ENCODE data around the gene KCNMB4.

GRCh38 chr12:70467476-70467875 lies 101.4 kb downstream of the KCNMB4 start:
- TF ChIP-seq CTCF (IDR thresholded peaks at IDR 0.05) (no peak), POLR2A (IDR thresholded peaks at IDR 0.05) (no peak), POLR2AphosphoS5 (IDR thresholded peaks at IDR 0.05) (no peak), EP300 (IDR thresholded peaks at IDR 0.05; ENCODE audit: low read depth) (no peak)

Data from transverse colon (tissue), 4 donors.